H9 (cell line): ENCODE measurements around the gene DDX4. TPM values are rescaled to one million over a fixed set of nuclear protein-coding genes. Genes with fewer than 3 reads are reported as not detected.

Experiments
- DNase-seq: peaks from one replicate; pipeline ENCODE4 v3.0.0-alpha.2; 2017
- H2AFZ ChIP-seq: one replicate; pipeline ENCODE4 v1.6.1; 2013; ENCODE audit warnings: mild to moderate bottlenecking, low read length, control low read depth, moderate library complexity
- H2AK5ac ChIP-seq: 2 replicates; pipeline ENCODE4 v1.6.1; 2013; ENCODE audit warnings: low read length, control low read depth, mixed read lengths; ENCODE audit not compliant: insufficient read length
- H2BK120ac ChIP-seq: one replicate; pipeline ENCODE4 v1.6.1; 2013; ENCODE audit warnings: low read depth, mild to moderate bottlenecking, low read length, control low read depth, inconsistent platforms; ENCODE audit not compliant: poor library complexity, severe bottlenecking
- H2BK12ac ChIP-seq: 2 replicates; pipeline ENCODE4 v1.6.1; 2013; ENCODE audit warnings: low read length, control low read depth, mixed read lengths, low read depth; ENCODE audit not compliant: insufficient read length
- H2BK15ac ChIP-seq: 2 replicates; pipeline ENCODE4 v1.6.1; 2013; ENCODE audit warnings: low read depth, low read length, control low read depth
- H2BK20ac ChIP-seq: one replicate; pipeline ENCODE4 v1.6.1; 2013; ENCODE audit warnings: low read depth, mild to moderate bottlenecking, low read length, control low read depth, inconsistent platforms; ENCODE audit not compliant: poor library complexity, severe bottlenecking
- H2BK5ac ChIP-seq: 2 replicates; pipeline ENCODE4 v1.6.1; 2013; ENCODE audit warnings: low read length, control low read depth, mixed read lengths; ENCODE audit not compliant: insufficient read length
- H3K14ac ChIP-seq: 2 replicates; pipeline ENCODE4 v1.6.1; 2013; ENCODE audit warnings: low read length, control low read depth; ENCODE audit not compliant: insufficient read depth
- H3K18ac ChIP-seq: 2 replicates; pipeline ENCODE4 v1.6.1; 2013; ENCODE audit warnings: low read depth, mild to moderate bottlenecking, mixed read lengths, low read length, control low read depth; ENCODE audit not compliant: insufficient read length
- H3K23ac ChIP-seq: 2 replicates; pipeline ENCODE4 v1.6.1; 2013; ENCODE audit warnings: low read length, control low read depth, mixed read lengths, low read depth; ENCODE audit not compliant: insufficient read length
- H3K23me2 ChIP-seq: 2 replicates; pipeline ENCODE4 v1.6.1; 2013; ENCODE audit warnings: low read depth, mild to moderate bottlenecking, mixed read lengths, low read length, control low read depth; ENCODE audit not compliant: insufficient read length, poor library complexity, severe bottlenecking
- H3K27ac ChIP-seq: 2 replicates; pipeline ENCODE4 v1.5.1; 2013; ENCODE audit warnings: low read length, control low read depth, mixed read lengths, low read depth; ENCODE audit not compliant: insufficient read length
- H3K27me3 ChIP-seq: 2 replicates; pipeline ENCODE4 v1.6.1; 2013; ENCODE audit warnings: low read length, control low read depth, inconsistent platforms; ENCODE audit not compliant: insufficient read depth
- H3K4ac ChIP-seq: 2 replicates; pipeline ENCODE4 v1.6.1; 2013; ENCODE audit warnings: low read depth, mild to moderate bottlenecking, control low read depth, inconsistent platforms, low read length, moderate library complexity
- H3K4me1 ChIP-seq: 2 replicates; pipeline ENCODE4 v1.6.1; 2013; ENCODE audit warnings: low read length, control low read depth, inconsistent platforms; ENCODE audit not compliant: insufficient read depth
- H3K4me2 ChIP-seq: 2 replicates; pipeline ENCODE4 v1.6.1; 2013; ENCODE audit warnings: low read length, control low read depth, mixed read lengths; ENCODE audit not compliant: insufficient read length, insufficient read depth
- H3K56ac ChIP-seq: 2 replicates; pipeline ENCODE4 v1.6.1; 2013; ENCODE audit warnings: low read depth, mild to moderate bottlenecking, mixed read lengths, low read length, control low read depth; ENCODE audit not compliant: insufficient read length
- H3K79me1 ChIP-seq: 2 replicates; pipeline ENCODE4 v1.6.1; 2013; ENCODE audit warnings: low read depth, mild to moderate bottlenecking, moderate library complexity, low read length, control low read depth, inconsistent platforms; ENCODE audit not compliant: insufficient read depth, poor library complexity, severe bottlenecking
- H3K79me2 ChIP-seq: 2 replicates; pipeline ENCODE4 v1.6.1; 2013; ENCODE audit warnings: low read length, control low read depth, inconsistent platforms; ENCODE audit not compliant: insufficient read depth
- H3K9ac ChIP-seq: 2 replicates; pipeline ENCODE4 v1.6.1; 2013; ENCODE audit warnings: low read length, control low read depth, mixed read lengths; ENCODE audit not compliant: insufficient read length; ENCODE audit errors: extremely low read depth
- H3K9me3 ChIP-seq: one replicate; pipeline ENCODE4 v1.6.1; 2013; ENCODE audit warnings: low read depth, low read length, inconsistent platforms; ENCODE audit not compliant: control insufficient read depth
- H3T11ph ChIP-seq: one replicate; pipeline ENCODE4 v1.6.1; 2013; ENCODE audit warnings: mild to moderate bottlenecking, low read length, control low read depth, inconsistent platforms
- H4K20me1 ChIP-seq: one replicate; pipeline ENCODE4 v1.6.1; 2013; ENCODE audit not compliant: control insufficient read depth, insufficient read length, insufficient read depth
- H4K5ac ChIP-seq: 2 replicates; pipeline ENCODE4 v1.6.1; 2013; ENCODE audit warnings: low read depth, mild to moderate bottlenecking, mixed read lengths, low read length, control low read depth; ENCODE audit not compliant: insufficient read length
- H4K8ac ChIP-seq: replicated peaks from 2 replicates; pipeline ENCODE4 v1.6.1; 2013; ENCODE audit warnings: low read length, control low read depth, mixed read lengths, low read depth; ENCODE audit not compliant: insufficient read length
- H4K91ac ChIP-seq: 2 replicates; pipeline ENCODE4 v1.6.1; 2013; ENCODE audit warnings: low read depth, mild to moderate bottlenecking, moderate library complexity, mixed read lengths, low read length, control low read depth; ENCODE audit not compliant: insufficient read length
- H3K27ac Mint-ChIP-seq, 3 experiments: 2 replicates in 2 of 3; 3 replicates in 1 of 3; pipeline ENCODE4 v1.8.0; 2020 to 2021; ENCODE audit warnings: mixed read lengths in 3 of 3, mild to moderate bottlenecking in 1 of 3, moderate library complexity in 1 of 3
- H3K27me3 Mint-ChIP-seq: 2 replicates; pipeline ENCODE4 v1.8.0; 2021; ENCODE audit warnings: low read depth, mild to moderate bottlenecking, moderate library complexity, mixed read lengths
- H3K36me3 Mint-ChIP-seq, 3 experiments: 2 replicates in 2 of 3; 3 replicates in 1 of 3; pipeline ENCODE4 v1.8.0; 2020 to 2021; ENCODE audit warnings: low read depth in 3 of 3, mixed read lengths in 3 of 3; ENCODE audit not compliant: insufficient read depth in 1 of 3
- H3K4me1 Mint-ChIP-seq, 2 experiments: 2 replicates each; pipeline ENCODE4 v1.8.0; 2020; ENCODE audit warnings: mixed read lengths in 2 of 2
- H3K4me3 Mint-ChIP-seq, 2 experiments: 2 replicates in 1 of 2; 3 replicates in 1 of 2; pipeline ENCODE4 v1.8.0; 2020 to 2021; ENCODE audit warnings: mild to moderate bottlenecking in 2 of 2, mixed read lengths in 2 of 2, moderate library complexity in 1 of 2
- H3K9me3 Mint-ChIP-seq, 2 experiments: 2 replicates in 1 of 2; 3 replicates in 1 of 2; pipeline ENCODE4 v1.8.0; 2020; ENCODE audit warnings: mild to moderate bottlenecking in 2 of 2, mixed read lengths in 2 of 2, moderate library complexity in 1 of 2
- CTCF ChIP-seq: fragments of 200-600 bp; sonication (generic); conservative IDR thresholded peaks from 3 replicates; pipeline ENCODE4 v1.8.0; 2021; ENCODE audit warnings: antibody characterized with exemption, mild to moderate bottlenecking
- WGBS: extraction: QIAGEN DNeasy Blood & Tissue Kit; methylation state at CpG from one replicate; pipeline ENCODE4 v1.1.7; 2013; ENCODE audit warnings: missing lambda C conversion rate, low lambda C conversion rate, mixed read lengths; ENCODE audit not compliant: insufficient read length; ENCODE audit errors: extremely low coverage; 5-methylcytosine and 5-hydroxymethylcytosine counted together
- total RNA-seq: library from RNA; stranded (reverse); gene quantifications from 2 replicates; pipeline ENCODE4 v1.2.1, GENCODE V29; 2021

DDX4 gene
- total RNA-seq, 1 experiment from 2014 or later, result not detected

GRCh38 chr5:55734658-55735057, 3.2 kb upstream of the DDX4 start:
- WGBS, result no CpG with 5 or more reads among the region's 1 CpG
- H2BK15ac ChIP-seq, result no peak overlapping the region
- no peak overlapping the region for H3K27ac ChIP-seq
- no peaks in the 10 kb centered on the region for H3K23me2 ChIP-seq
- no peaks in the 10 kb centered on the region for H4K20me1 ChIP-seq
- H3K56ac ChIP-seq, result no peak overlapping the region
- Mint-ChIP-seq H3K4me3 (no peak overlapping the region), H3K36me3 (no peaks in the 10 kb centered on the region), H3K27ac (no peak overlapping the region), H3K27me3 (no peaks in the 10 kb centered on the region; the same call in 1 of the 2 replicates), H3K4me1 (peaks cover 0 to 4% of the 10 kb centered on the region in 2 experiments; a peak in 1 of 4 replicates), H3K9me3 (no peaks in the 10 kb centered on the region; a peak in 1 of 5 replicates)
- no peak overlapping the region for H4K91ac ChIP-seq
- no peaks in the 10 kb centered on the region for H3K27me3 ChIP-seq
- H3K79me1 ChIP-seq, result no peaks in the 10 kb centered on the region
- no peak overlapping the region for H3K14ac ChIP-seq
- H3K4me1 ChIP-seq, result no peaks in the 10 kb centered on the region
- H2BK20ac ChIP-seq, result no peak overlapping the region
- no peak overlapping the region for H2BK120ac ChIP-seq
- no peak overlapping the region for H2AFZ ChIP-seq
- no peak for DNase-seq
- H3K4ac ChIP-seq, result no peak overlapping the region
- H2BK5ac ChIP-seq, result no peak overlapping the region
- H4K5ac ChIP-seq, result no peak overlapping the region
- H4K8ac ChIP-seq, result no peak overlapping the region
- no peak overlapping the region for H3K4me2 ChIP-seq
- H2AK5ac ChIP-seq, result no peak overlapping the region
- no peak overlapping the region for H3K23ac ChIP-seq
- H3K18ac ChIP-seq, result no peak overlapping the region
- no peak overlapping the region for H3T11ph ChIP-seq
- H3K9me3 ChIP-seq, result no peaks in the 10 kb centered on the region
- no peak overlapping the region for H3K9ac ChIP-seq
- TF ChIP-seq CTCF, result no peak
- no peak overlapping the region for H2BK12ac ChIP-seq
- H3K79me2 ChIP-seq, result no peaks in the 10 kb centered on the region
